H1 (cell line): ENCODE measurements around the gene INPP5A. TPM values are rescaled to one million over a fixed set of nuclear protein-coding genes. Genes with fewer than 3 reads are reported as not detected.

ENCODE experiments used
- BCL11A ChIP-seq, 2 experiments: IDR thresholded peaks; one replicate each; pipeline ENCODE4 v1.6.1; 2011; ENCODE audit warnings: low read depth in 2 of 2, low read length in 2 of 2, mild to moderate bottlenecking in 2 of 2
- NRF1 ChIP-seq: IDR thresholded peaks from 2 replicates; pipeline ENCODE4 v1.6.1; 2011; ENCODE audit warnings: mild to moderate bottlenecking, low read depth, low read length, improper control_type of control experiment
- polyA plus RNA-seq, 7 experiments: library from polyadenylated mRNA; depleted of rRNA in 3 of 7; stranded (reverse) in 5 of 7; unstranded in 2 of 7; fragments of >200 nt in 5 of 7; fragments of 200-250 nt in 2 of 7; gene quantifications; 1 replicate in 5 of 7; 2 replicates in 1 of 7; 4 replicates in 1 of 7; pipeline versions ENCODE4 v1.2.1 to v1.2.3, GENCODE V29; 2011 to 2013; ENCODE audit warnings: missing spikeins in 2 of 7, mixed read lengths in 2 of 7
- total RNA-seq: library from RNA; stranded (reverse); fragmentation: NEBNext Ultra II Directional; extraction: Animal tissue kit (Norgen Biotek cat#: 25700); gene quantifications from 2 replicates; pipeline ENCODE4 v1.2.1, GENCODE V29; 2021
- TF ChIP-seq, protein P1 (sequence below): IDR thresholded peaks from 2 replicates; pipeline ENCODE4 v1.6.1; 2012; ENCODE audit warnings: inconsistent platforms

The INPP5A gene
- total and polyA plus RNA-seq, 2 of the 8 experiments (the other 6 are each of a cell fraction or from before 2014, with no cell fraction given): 19.7 to 27.5 TPM

DNA sequence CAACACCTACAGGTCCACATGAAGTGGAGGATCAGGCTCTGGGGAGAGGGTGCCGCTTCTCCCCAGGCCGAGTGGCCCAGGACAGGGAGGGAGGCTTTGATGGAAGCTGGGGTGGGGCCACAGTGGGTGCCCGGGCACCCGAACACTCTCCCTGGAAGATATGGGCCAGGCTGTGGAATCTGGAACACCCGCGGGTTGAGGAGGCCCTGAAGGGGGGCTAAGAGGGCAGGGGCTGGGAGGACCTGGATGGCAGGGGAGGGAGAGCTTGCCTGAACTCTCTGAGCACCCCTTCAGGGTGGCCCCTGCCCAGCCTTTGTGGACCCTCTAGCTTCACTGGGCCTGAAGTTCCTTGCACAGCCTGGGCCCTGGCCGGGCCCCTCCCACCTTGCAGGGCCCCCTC lies 252.9 kb downstream of the INPP5A start (continued):
- TF ChIP-seq NRF1: no peak
- no peak for TF ChIP-seq BCL11A (IDR thresholded peaks at IDR 0.05; ENCODE audit: low read depth in 2 of 2, low read length in 2 of 2)
- TF ChIP-seq, protein P1, sequence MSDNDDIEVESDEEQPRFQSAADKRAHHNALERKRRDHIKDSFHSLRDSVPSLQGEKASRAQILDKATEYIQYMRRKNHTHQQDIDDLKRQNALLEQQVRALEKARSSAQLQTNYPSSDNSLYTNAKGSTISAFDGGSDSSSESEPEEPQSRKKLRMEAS: no peak
